SW 1271 (cell line): Measurements from ENCODE around the gene TRHDE.
A peak's percentile ranks its signal among the peaks of the same experiment; 100 is the strongest.

ENCODE experiments used
- DNase-seq, 2 experiments: peaks; one replicate each; lab custom pipeline; 2025; lab: John Stamatoyannopoulos, UW

TRHDE gene

GRCh38 chr12:72272091-72272661, at the start of gene TRHDE:
Gene TRHDE, plus strand, starts transcription at chr12:72272370. Its CDS starts 274 bp downstream, at chr12:72272644.
- no peak for DNase-seq

- DNase-seq: no peak
Measured at GRCh38 chr12:72226510-72226909, 45.7 kb upstream of the TRHDE start.

- DNase-seq: no peak
Measured at GRCh38 chr12:72228424-72228823, 43.7 kb upstream of the TRHDE start.

- no peak for DNase-seq
Measured at GRCh38 chr12:72230589-72230988, 41.6 kb upstream of the TRHDE start.

- DNase-seq: no peak
Measured at GRCh38 chr12:72234886-72235285, 37.3 kb upstream of the TRHDE start.

- no peak for DNase-seq
Measured at GRCh38 chr12:72236071-72236705, 36.0 kb upstream of the TRHDE start.

- no peak for DNase-seq
Measured at GRCh38 chr12:72241552-72241951, 30.6 kb upstream of the TRHDE start.

GRCh38 chr12:72242946-72243345, 29.2 kb upstream of the TRHDE start:
- DNase-seq: no peak

- DNase-seq: no peak
Measured at GRCh38 chr12:72246370-72246769, 25.8 kb upstream of the TRHDE start.

GRCh38 chr12:72250346-72250745, 21.8 kb upstream of the TRHDE start:
- DNase-seq: no peak

- no peak for DNase-seq
Measured at GRCh38 chr12:72256725-72257124, 15.4 kb upstream of the TRHDE start.

- no peak for DNase-seq
Measured at GRCh38 chr12:72261885-72262284, 10.3 kb upstream of the TRHDE start.

- DNase-seq: peak in 1 of 2 experiments; percentile 28
Measured at GRCh38 chr12:72264548-72265175, 7.5 kb upstream of the TRHDE start.

GRCh38 chr12:72267974-72268373, 4.2 kb upstream of the TRHDE start:
- DNase-seq: peak in 1 of 2 experiments; percentile 26

GRCh38 chr12:72268386-72268785, 3.8 kb upstream of the TRHDE start:
- DNase-seq: no peak

- no peak for DNase-seq
Measured at GRCh38 chr12:72269491-72269890, 2.7 kb upstream of the TRHDE start.

GRCh38 chr12:72270246-72270645, 1.9 kb upstream of the TRHDE start:
- DNase-seq: no peak

GRCh38 chr12:72270961-72271360, 1.2 kb upstream of the TRHDE start:
- no peak for DNase-seq

GRCh38 chr12:72271451-72272090, 599 bp upstream of the TRHDE start:
- DNase-seq: no peak

GRCh38 chr12:72272731-72273498, 745 bp downstream of the TRHDE start:
- DNase-seq: no peak

GRCh38 chr12:72273499-72273837, 1.3 kb downstream of the TRHDE start:
- no peak for DNase-seq

- DNase-seq: no peak
Measured at GRCh38 chr12:72273851-72274351, 1.7 kb downstream of the TRHDE start.
